ENCODE results near the gene OSBPL6. TPM values are rescaled to one million over a fixed set of nuclear protein-coding genes. Genes with fewer than 3 reads are reported as not detected.

Gene OSBPL6
- total and polyA plus RNA-seq, 2 of the 13 experiments (the other 11 are each of a cell fraction or from before 2014, with no cell fraction given) = 0.03 to 0.11 TPM

DNA sequence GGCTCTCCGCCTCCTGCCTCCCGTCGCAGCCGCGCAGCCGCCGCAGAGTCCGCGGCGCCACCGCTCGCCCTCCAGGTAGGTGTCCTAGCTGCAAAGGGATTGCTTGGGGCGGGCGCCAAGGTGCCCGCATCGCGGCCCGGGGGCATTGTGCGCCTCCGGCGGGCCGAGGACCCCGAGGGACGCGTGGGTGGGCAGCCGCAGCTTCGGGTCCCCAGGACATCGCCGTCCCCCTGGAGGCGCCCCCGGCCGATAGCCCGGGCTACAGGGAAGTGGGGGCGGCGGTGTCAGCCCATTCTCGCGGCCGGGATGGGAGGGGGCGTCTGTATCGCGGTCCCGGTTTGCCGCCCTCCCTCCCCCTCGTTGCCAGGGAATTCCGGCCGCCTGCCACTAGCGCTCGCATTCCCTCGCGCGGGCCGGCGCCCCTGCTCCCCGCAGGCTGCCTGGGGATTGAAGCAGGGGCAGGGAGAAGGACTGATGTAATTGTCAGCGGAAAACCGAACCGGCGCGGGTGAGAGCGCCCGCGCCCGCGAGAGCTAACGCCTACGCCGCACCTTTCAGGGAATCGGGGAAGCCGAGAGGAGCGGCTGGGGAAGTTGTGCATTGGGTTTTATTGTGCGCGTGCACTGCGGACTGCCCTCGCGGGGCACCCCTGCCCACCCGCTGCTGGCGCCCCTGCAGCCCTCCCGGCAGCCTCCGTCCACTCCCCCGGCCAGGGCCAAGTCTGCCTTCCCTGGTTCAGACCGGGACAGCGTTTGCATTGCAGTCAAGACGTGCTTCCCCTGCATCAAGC is 483 bp downstream of the OSBPL6 start (continued):
- TF ChIP-seq SMYD3 (CRISPR knock-in tag; IDR thresholded peaks at IDR 0.05) (no peak), MEIS1 (CRISPR knock-in tag; IDR thresholded peaks at IDR 0.05; ENCODE audit: borderline replicate concordance) (no peak; the same call in 1 of the 2 replicates), SIN3B (IDR thresholded peaks at IDR 0.05; ENCODE audit: low read length) (no peak), ZNF619 (CRISPR knock-in tag; IDR thresholded peaks at IDR 0.05) (no peak), NFRKB (IDR thresholded peaks at IDR 0.05) (no peak), ZNF292 (CRISPR knock-in tag; IDR thresholded peaks at IDR 0.05; ENCODE audit: borderline replicate concordance, low read depth) (no peak), ZNF678 (CRISPR knock-in tag; IDR thresholded peaks at IDR 0.05) (0 out of 2 replicates have a peak, but pooled peaks have one; percentile 63), ZNF451 (CRISPR knock-in tag; IDR thresholded peaks at IDR 0.05) (no peak), ZNF552 (CRISPR knock-in tag; IDR thresholded peaks at IDR 0.05; ENCODE audit: borderline replicate concordance) (no peak), ZNF335 (CRISPR knock-in tag; IDR thresholded peaks at IDR 0.05) (no peak), TGIF2 (CRISPR knock-in tag; IDR thresholded peaks at IDR 0.05) (no peak), NR1H2 (CRISPR knock-in tag; IDR thresholded peaks at IDR 0.05; ENCODE audit: borderline replicate concordance, low read depth) (0 out of 2 replicates have a peak, but pooled peaks have one; percentile 31), HDAC1 (CRISPR knock-in tag; IDR thresholded peaks at IDR 0.05) (no peak), EHMT2 (IDR thresholded peaks at IDR 0.05; ENCODE audit: borderline replicate concordance, low read depth, low read length) (no peak), HOXD1 (CRISPR knock-in tag; IDR thresholded peaks at IDR 0.05) (no peak), MYNN (CRISPR knock-in tag; IDR thresholded peaks at IDR 0.05; ENCODE audit: low read depth) (no peak)
- TF ChIP-seq, protein P1, sequence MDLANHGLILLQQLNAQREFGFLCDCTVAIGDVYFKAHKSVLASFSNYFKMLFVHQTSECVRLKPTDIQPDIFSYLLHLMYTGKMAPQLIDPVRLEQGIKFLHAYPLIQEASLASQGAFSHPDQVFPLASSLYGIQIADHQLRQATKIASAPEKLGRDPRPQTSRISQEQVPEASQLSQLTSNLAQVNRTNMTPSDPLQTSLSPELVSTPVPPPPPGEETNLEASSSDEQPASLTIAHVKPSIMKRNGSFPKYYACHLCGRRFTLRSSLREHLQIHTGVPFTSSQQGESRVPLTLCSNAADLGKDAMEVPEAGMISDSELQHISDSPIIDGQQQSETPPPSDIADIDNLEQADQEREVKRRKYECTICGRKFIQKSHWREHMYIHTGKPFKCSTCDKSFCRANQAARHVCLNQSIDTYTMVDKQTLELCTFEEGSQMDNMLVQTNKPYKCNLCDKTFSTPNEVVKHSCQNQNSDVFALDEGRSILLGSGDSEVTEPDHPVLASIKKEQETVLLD (CRISPR knock-in tag; IDR thresholded peaks at IDR 0.05; ENCODE audit: low read depth) = no peak
- TF ChIP-seq, protein P2, sequence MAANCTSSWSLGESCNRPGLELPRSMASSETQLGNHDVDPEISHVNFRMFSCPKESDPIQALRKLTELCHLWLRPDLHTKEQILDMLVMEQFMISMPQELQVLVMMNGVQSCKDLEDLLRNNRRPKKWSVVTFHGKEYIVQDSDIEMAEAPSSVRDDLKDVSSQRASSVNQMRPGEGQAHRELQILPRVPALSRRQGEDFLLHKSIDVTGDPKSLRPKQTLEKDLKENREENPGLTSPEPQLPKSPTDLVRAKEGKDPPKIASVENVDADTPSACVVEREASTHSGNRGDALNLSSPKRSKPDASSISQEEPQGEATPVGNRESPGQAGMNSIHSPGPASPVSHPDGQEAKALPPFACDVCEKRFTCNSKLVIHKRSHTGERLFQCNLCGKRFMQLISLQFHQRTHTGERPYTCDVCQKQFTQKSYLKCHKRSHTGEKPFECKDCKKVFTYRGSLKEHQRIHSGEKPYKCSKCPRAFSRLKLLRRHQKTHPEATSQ (CRISPR knock-in tag; IDR thresholded peaks at IDR 0.05; ENCODE audit: borderline replicate concordance) = no peak
- TF ChIP-seq, protein P3, sequence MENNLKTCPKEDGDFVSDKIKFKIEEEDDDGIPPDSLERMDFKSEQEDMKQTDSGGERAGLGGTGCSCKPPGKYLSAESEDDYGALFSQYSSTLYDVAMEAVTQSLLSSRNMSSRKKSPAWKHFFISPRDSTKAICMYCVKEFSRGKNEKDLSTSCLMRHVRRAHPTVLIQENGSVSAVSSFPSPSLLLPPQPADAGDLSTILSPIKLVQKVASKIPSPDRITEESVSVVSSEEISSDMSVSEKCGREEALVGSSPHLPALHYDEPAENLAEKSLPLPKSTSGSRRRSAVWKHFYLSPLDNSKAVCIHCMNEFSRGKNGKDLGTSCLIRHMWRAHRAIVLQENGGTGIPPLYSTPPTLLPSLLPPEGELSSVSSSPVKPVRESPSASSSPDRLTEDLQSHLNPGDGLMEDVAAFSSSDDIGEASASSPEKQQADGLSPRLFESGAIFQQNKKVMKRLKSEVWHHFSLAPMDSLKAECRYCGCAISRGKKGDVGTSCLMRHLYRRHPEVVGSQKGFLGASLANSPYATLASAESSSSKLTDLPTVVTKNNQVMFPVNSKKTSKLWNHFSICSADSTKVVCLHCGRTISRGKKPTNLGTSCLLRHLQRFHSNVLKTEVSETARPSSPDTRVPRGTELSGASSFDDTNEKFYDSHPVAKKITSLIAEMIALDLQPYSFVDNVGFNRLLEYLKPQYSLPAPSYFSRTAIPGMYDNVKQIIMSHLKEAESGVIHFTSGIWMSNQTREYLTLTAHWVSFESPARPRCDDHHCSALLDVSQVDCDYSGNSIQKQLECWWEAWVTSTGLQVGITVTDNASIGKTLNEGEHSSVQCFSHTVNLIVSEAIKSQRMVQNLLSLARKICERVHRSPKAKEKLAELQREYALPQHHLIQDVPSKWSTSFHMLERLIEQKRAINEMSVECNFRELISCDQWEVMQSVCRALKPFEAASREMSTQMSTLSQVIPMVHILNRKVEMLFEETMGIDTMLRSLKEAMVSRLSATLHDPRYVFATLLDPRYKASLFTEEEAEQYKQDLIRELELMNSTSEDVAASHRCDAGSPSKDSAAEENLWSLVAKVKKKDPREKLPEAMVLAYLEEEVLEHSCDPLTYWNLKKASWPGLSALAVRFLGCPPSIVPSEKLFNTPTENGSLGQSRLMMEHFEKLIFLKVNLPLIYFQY (CRISPR knock-in tag; IDR thresholded peaks at IDR 0.05; ENCODE audit: borderline replicate concordance) = no peak
- TF ChIP-seq, protein P4, sequence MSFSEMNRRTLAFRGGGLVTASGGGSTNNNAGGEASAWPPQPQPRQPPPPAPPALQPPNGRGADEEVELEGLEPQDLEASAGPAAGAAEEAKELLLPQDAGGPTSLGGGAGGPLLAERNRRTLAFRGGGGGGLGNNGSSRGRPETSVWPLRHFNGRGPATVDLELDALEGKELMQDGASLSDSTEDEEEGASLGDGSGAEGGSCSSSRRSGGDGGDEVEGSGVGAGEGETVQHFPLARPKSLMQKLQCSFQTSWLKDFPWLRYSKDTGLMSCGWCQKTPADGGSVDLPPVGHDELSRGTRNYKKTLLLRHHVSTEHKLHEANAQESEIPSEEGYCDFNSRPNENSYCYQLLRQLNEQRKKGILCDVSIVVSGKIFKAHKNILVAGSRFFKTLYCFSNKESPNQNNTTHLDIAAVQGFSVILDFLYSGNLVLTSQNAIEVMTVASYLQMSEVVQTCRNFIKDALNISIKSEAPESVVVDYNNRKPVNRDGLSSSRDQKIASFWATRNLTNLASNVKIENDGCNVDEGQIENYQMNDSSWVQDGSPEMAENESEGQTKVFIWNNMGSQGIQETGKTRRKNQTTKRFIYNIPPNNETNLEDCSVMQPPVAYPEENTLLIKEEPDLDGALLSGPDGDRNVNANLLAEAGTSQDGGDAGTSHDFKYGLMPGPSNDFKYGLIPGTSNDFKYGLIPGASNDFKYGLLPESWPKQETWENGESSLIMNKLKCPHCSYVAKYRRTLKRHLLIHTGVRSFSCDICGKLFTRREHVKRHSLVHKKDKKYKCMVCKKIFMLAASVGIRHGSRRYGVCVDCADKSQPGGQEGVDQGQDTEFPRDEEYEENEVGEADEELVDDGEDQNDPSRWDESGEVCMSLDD (CRISPR knock-in tag; IDR thresholded peaks at IDR 0.05; ENCODE audit: borderline replicate concordance) = no peak
